GM12878 (cell line): ENCODE results near the gene ARRDC1. TPM values are rescaled to one million over a fixed set of nuclear protein-coding genes. Genes with fewer than 3 reads are reported as not detected.

Experiments used
- ATAC-seq: fragments of 200-7000 bp; cut with Tn5 transposase; 3 replicates; pipeline ENCODE4 v1.9.1; 2020; ENCODE audit warnings: mild to moderate bottlenecking, moderate library complexity
- BruUV-seq: library from RNA; stranded (reverse); fragments of 400-500 nt; replicated peaks from 2 replicates; lab custom pipeline; 2021; lab: Mats Ljungman, UMichigan
- CTCF ChIA-PET: fragments of 300-600 bp; sonication (Branson Sonifier 250); formaldehyde crosslinking; extraction: SDS; loops from one replicate; lab custom pipeline; 2021; ENCODE audit warnings: inconsistent platforms; lab: Yijun Ruan, JAX
- POLR2A ChIA-PET: fragments of 350-600 bp; formaldehyde crosslinking; extraction: SDS; loops from one replicate; lab custom pipeline; 2021; ENCODE audit warnings: inconsistent platforms; lab: Charles Lee
- RAD21 ChIA-PET: fragments of 300-600 bp; sonication (Branson Sonifier 250); formaldehyde crosslinking; loops from one replicate; lab custom pipeline; 2023; ENCODE audit warnings: antibody characterized with exemption; ENCODE audit not compliant: unreplicated experiment; lab: Charles Lee
- SMC1A ChIA-PET: fragments of 300-600 bp; sonication (Branson Sonifier 250); formaldehyde crosslinking; loops from one replicate; lab custom pipeline; 2023; ENCODE audit not compliant: unreplicated experiment, uncharacterized antibody; lab: Charles Lee
- DNase-seq: peaks from one replicate; pipeline ENCODE4 v3.0.0-alpha.2; 2011; ENCODE audit warnings: low read depth, low spot score
- FAIRE-seq: peaks from 3 replicates; lab custom pipeline; 2011; peaks lifted over from hg19 to GRCh38; lab: Jason Lieb, UNC
- H2AFZ ChIP-seq: 2 replicates; pipeline ENCODE4 v1.6.0; 2011; ENCODE audit warnings: low read depth, low read length, control low read depth; ENCODE audit not compliant: control insufficient read depth
- H3K27ac ChIP-seq: 2 replicates; pipeline ENCODE4 v1.5.1; 2011; ENCODE audit warnings: control low read depth; ENCODE audit not compliant: control insufficient read depth, insufficient read depth
- H3K27me3 ChIP-seq, 2 experiments: replicated peaks in 1 of 2; 2 replicates each; pipeline versions ENCODE4 v1.6.0 to v1.6.1; 2011; ENCODE audit warnings: low read length in 1 of 2; ENCODE audit not compliant: control insufficient read depth in 2 of 2, insufficient read depth in 2 of 2
- H3K36me3 ChIP-seq, 2 experiments: 2 replicates each; pipeline ENCODE4 v1.5.1; 2011; ENCODE audit warnings: low read length in 1 of 2; ENCODE audit not compliant: control insufficient read depth in 2 of 2, insufficient read depth in 2 of 2
- H3K4me1 ChIP-seq: 2 replicates; pipeline ENCODE4 v1.6.1; 2011; ENCODE audit warnings: mild to moderate bottlenecking, low read length, moderate library complexity, mixed read lengths; ENCODE audit not compliant: control insufficient read depth, insufficient read depth
- H3K4me2 ChIP-seq: 2 replicates; pipeline ENCODE4 v1.6.0; 2011; ENCODE audit warnings: control low read depth; ENCODE audit not compliant: control insufficient read depth, insufficient read depth
- H3K4me3 ChIP-seq: fragments of 200-600 bp; sonication (generic); 2 replicates; pipeline ENCODE4 v1.5.1; 2016
- H3K79me2 ChIP-seq: 2 replicates; pipeline ENCODE4 v1.6.0; 2011; ENCODE audit warnings: low read length; ENCODE audit not compliant: control insufficient read depth, insufficient read depth
- H3K9ac ChIP-seq: 2 replicates; pipeline ENCODE4 v1.8.0; 2011; ENCODE audit warnings: low read length, control low read depth, mixed read lengths; ENCODE audit not compliant: control insufficient read depth, insufficient read depth
- H3K9me3 ChIP-seq: replicated peaks from 3 replicates; pipeline ENCODE4 v1.5.1; 2011; ENCODE audit warnings: mild to moderate bottlenecking, low read length; ENCODE audit not compliant: control insufficient read depth, insufficient read depth
- H4K20me1 ChIP-seq: 2 replicates; pipeline ENCODE4 v1.6.0; 2011; ENCODE audit not compliant: control insufficient read depth, insufficient read depth
- CHD1 ChIP-seq: IDR thresholded peaks from 2 replicates; pipeline ENCODE4 v1.6.1; 2012; ENCODE audit warnings: low read depth, low read length, improper control_type of control experiment
- MYB ChIP-seq: fragments of 150-350 bp; IDR thresholded peaks from 2 replicates; pipeline ENCODE4 v1.6.1; 2014; ENCODE audit warnings: mild to moderate bottlenecking, low read depth, low read length, borderline replicate concordance
- POU2F2 ChIP-seq: IDR thresholded peaks from 3 replicates; pipeline ENCODE4 v1.6.1; 2011; ENCODE audit warnings: low read depth, mild to moderate bottlenecking, low read length, borderline replicate concordance
- RAD21 ChIP-seq: IDR thresholded peaks from 2 replicates; pipeline ENCODE4 v1.6.1; 2011; ENCODE audit warnings: mild to moderate bottlenecking, low read depth, low read length, moderate library complexity; ENCODE audit not compliant: insufficient read depth
- SUZ12 ChIP-seq: fragments of 200-600 bp; sonication (generic); IDR thresholded peaks from one replicate; pipeline ENCODE4 v1.6.1; 2018; ENCODE audit warnings: antibody characterized with exemption, mild to moderate bottlenecking; ENCODE audit not compliant: unreplicated experiment
- TARDBP ChIP-seq: IDR thresholded peaks from 2 replicates; pipeline ENCODE4 v1.6.1; 2016; ENCODE audit warnings: borderline replicate concordance
- TBL1XR1 ChIP-seq: IDR thresholded peaks from 2 replicates; pipeline ENCODE4 v1.6.1; 2012; ENCODE audit warnings: low read depth, low read length, improper control_type of control experiment
- TCF3 ChIP-seq: IDR thresholded peaks from 2 replicates; pipeline ENCODE4 v1.6.1; 2012; ENCODE audit warnings: low read depth, mild to moderate bottlenecking, low read length, borderline replicate concordance; ENCODE audit not compliant: insufficient read depth
- WGBS: methylation state at CpG from one replicate; pipeline ENCODE4 v1.1.6; 2016; ENCODE audit warnings: low lambda C conversion rate; ENCODE audit not compliant: insufficient replicate concordance, insufficient coverage; ENCODE audit errors: missing lambda C conversion rate; 5-methylcytosine and 5-hydroxymethylcytosine counted together
- in situ Hi-C: fragments of 300-500 bp; cut with MboI; formaldehyde crosslinking; loops from 9 replicates; pipeline ENCODE4 v1.14.3; 2018; ENCODE audit warnings: mixed read lengths
- intact Hi-C: fragments of 100-400 bp; cut with micrococcal nuclease; formaldehyde crosslinking; loops from one replicate; pipeline ENCODE4 v1.14.2; 2022; ENCODE audit not compliant: unreplicated experiment
- polyA plus RNA-seq, 11 experiments: library from polyadenylated mRNA; depleted of rRNA in 4 of 11; unstranded in 6 of 11; stranded (reverse) in 5 of 11; fragments of >200 nt; fragmentation: Nextera tagmentation in 4 of 11; fragmentation: Illumina TruSeq in 1 of 11; extraction: Ambion mirVana in 4 of 11; extraction: Trizol in 1 of 11; gene quantifications; 1 replicate in 1 of 11; 2 replicates in 10 of 11; pipeline versions ENCODE4 v1.2.1 to v1.2.3, GENCODE V29; 2011 to 2016; ENCODE audit warnings: inconsistent platforms in 2 of 11, missing spikeins in 2 of 11, low read depth in 1 of 11
- total RNA-seq, 4 experiments: library from RNA; depleted of rRNA in 3 of 4; stranded (reverse); fragments of >200 nt in 3 of 4; fragmentation: Illumina TruSeq in 1 of 4; extraction: Trizol in 1 of 4; gene quantifications; 2 replicates each; pipeline versions ENCODE4 v1.2.1 to v1.2.3, GENCODE V29; 2013 to 2021
- TF ChIP-seq, protein P1 (sequence below): IDR thresholded peaks from 2 replicates; pipeline ENCODE4 v1.6.1; 2011; ENCODE audit warnings: borderline replicate concordance, low read depth, mild to moderate bottlenecking, moderate library complexity, low read length; ENCODE audit not compliant: insufficient read depth, poor library complexity, severe bottlenecking
- TF ChIP-seq, protein P2 (sequence below): fragments of 450-650 bp; IDR thresholded peaks from 2 replicates; pipeline ENCODE4 v1.6.1; 2017; ENCODE audit warnings: mild to moderate bottlenecking, low read depth, inconsistent platforms; ENCODE audit not compliant: poor library complexity, severe bottlenecking

The ARRDC1 gene
- total and polyA plus RNA-seq, 10 of the 15 experiments (the other 5 are each of a cell fraction or from before 2014, with no cell fraction given), result 0.23 to 34.4 (median 20.9) TPM

DNA sequence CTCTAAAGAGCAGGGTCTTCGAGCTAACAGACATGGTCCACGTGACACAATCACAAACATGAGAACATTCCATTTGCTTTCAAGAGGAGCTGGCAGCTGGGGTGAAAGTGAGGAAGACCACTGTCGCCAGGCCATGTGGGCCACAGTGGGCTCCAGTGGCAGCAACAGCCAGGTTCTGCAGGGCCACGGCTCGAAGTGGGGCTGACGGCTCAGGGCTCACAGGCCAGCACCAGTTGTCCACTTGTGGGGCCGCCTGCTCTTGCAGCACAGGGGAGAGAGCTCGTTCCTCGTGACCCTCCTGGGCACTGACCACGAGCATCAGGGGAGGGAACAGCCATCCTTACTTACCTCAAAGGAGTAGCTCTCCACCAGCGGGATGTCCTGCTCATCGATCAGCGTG lies 17.2 kb upstream of the ARRDC1 start:
- ChIA-PET RAD21 (no interaction called here), CTCF (interaction anchor here (0.9 to 1.8 kb wide), 2 partner anchors 10 to 36 kb away, joined by 3 to 9 read pairs; partner anchors contain the start of genes DPH7 and MRPL41), SMC1A (no interaction called here), POLR2A (interaction anchor here (0.6 kb wide), 1 partner anchor 8 kb away, joined by 4 read pairs; no protein-coding TSS in a partner anchor)
- TF ChIP-seq TCF3 (no peak), TARDBP (no peak), TBL1XR1 (no peak), RAD21 (no peak), MYB (no peak), POU2F2 (no peak), CHD1 (no peak), SUZ12 (no peak)
- TF ChIP-seq, protein P1, sequence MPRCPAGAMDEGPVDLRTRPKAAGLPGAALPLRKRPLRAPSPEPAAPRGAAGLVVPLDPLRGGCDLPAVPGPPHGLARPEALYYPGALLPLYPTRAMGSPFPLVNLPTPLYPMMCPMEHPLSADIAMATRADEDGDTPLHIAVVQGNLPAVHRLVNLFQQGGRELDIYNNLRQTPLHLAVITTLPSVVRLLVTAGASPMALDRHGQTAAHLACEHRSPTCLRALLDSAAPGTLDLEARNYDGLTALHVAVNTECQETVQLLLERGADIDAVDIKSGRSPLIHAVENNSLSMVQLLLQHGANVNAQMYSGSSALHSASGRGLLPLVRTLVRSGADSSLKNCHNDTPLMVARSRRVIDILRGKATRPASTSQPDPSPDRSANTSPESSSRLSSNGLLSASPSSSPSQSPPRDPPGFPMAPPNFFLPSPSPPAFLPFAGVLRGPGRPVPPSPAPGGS, result no peak
- TF ChIP-seq, protein P2, sequence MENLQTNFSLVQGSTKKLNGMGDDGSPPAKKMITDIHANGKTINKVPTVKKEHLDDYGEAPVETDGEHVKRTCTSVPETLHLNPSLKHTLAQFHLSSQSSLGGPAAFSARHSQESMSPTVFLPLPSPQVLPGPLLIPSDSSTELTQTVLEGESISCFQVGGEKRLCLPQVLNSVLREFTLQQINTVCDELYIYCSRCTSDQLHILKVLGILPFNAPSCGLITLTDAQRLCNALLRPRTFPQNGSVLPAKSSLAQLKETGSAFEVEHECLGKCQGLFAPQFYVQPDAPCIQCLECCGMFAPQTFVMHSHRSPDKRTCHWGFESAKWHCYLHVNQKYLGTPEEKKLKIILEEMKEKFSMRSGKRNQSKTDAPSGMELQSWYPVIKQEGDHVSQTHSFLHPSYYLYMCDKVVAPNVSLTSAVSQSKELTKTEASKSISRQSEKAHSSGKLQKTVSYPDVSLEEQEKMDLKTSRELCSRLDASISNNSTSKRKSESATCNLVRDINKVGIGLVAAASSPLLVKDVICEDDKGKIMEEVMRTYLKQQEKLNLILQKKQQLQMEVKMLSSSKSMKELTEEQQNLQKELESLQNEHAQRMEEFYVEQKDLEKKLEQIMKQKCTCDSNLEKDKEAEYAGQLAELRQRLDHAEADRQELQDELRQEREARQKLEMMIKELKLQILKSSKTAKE, result no peak
- no peaks in the 10 kb centered on the region for H3K27me3 ChIP-seq
- no peak overlapping the region for H3K4me2 ChIP-seq
- H3K27ac ChIP-seq, result no peak overlapping the region
- no peak for FAIRE-seq
- no peaks in the 10 kb centered on the region for H4K20me1 ChIP-seq
- no TSS peak for BruUV-seq
- no peak overlapping the region for H2AFZ ChIP-seq
- in situ Hi-C loops (no loop called here), intact Hi-C loops (no loop called here)
- H3K36me3 ChIP-seq, result peaks cover 11 to 15% of the 10 kb centered on the region in 2 experiments; a peak in 3 of 4 replicates
- no peaks in the 10 kb centered on the region for H3K9me3 ChIP-seq
- peaks cover 6% of the 10 kb centered on the region; the same call in 1 of the 2 replicates for H3K4me1 ChIP-seq
- H3K4me3 ChIP-seq, result no peak overlapping the region
- no peak overlapping the region for H3K9ac ChIP-seq
- DNase-seq, result no peak
- WGBS, result 90% methylated on average over 13 of the region's 13 CpGs
- H3K79me2 ChIP-seq, result peaks cover 14% of the 10 kb centered on the region
- ATAC-seq, result no peak
